ENCODE results near the gene TAGLN3.

The TAGLN3 gene

DNA sequence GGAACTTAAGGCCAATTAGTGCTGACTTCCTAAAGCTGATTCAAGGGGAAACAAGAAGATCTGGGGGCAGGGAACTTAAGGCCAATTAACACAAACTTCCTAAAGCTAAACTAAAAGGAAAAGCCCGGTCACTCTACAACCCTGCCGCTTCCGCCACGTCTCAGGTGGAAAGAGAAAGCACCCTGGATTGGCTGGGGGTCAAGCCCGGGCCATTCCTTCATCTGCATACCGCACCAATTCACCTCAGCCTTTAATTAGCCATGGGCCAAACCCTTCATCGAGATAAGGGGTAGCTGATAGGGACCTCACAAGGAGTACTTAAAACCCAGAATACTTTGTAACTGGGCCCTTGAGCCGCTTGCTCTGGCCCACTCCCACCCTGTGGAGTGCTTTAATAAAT lies 50.2 kb downstream of the TAGLN3 start:
- no peak for DNase-seq (ENCODE audit: low read depth)

DNA sequence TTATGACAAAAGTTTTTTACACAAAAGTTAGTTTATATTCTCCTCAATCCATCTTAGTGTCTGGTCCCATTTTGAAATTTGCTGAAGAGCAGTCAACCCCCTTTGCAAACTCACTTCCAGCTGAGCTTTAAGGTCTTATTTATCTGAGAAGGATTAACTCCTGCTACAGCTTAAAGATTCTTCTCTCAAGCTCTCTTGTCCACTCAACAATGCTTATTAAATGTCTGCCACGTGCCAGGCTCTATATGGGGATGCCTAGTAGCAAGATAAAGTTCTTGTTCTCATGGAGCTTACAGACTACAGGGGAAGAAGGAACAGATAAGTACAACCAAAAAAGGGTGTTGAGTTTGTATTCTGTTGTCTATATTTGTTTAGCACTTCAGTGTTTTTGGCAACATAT lies 54.5 kb downstream of the TAGLN3 start:
- no peak for DNase-seq (ENCODE audit: low read depth)

DNA sequence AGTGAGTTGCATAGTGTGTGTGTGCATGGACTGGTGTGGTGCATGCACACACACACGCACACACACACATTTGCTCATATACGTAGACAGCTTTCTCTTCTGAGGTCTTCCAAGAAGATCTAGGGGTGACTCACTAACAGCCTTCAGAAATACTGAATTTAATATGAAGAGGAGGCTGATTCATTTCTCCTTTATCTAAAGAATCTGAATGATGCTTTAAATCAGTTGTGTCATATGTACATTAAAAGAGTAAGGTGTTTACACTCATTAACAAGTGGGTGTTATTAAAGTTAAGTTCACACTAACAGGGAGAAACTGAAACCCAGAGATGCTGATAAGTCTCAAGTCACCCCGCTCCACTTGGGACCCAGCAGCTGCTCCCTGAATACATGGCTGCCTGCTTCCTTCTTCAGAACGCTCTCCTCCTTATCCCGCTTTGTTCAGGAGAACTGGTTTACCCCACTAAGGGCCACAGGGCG lies 57.8 kb downstream of the TAGLN3 start:
- DNase-seq (ENCODE audit: low read depth): no peak

DNA sequence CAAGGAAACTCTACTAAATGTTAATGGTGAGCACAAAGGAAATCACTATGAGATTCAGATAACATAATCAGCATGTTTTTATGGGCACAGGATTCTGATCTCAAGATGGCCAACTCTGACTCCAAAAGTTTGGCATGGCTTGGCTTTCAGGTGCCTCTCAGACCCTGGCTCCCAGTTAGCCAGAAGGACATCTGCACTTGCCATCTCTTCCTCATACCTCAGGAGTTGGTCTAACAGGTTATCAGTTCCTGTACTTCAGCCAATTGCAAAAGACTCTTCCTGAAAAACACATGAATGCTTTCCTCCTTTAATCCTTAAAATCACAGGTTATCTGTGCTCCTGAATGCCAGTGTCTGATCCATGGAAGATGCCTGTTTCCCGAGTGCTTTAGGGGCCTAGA lies 60.8 kb downstream of the TAGLN3 start:
- no peak for DNase-seq (ENCODE audit: low read depth)

DNA sequence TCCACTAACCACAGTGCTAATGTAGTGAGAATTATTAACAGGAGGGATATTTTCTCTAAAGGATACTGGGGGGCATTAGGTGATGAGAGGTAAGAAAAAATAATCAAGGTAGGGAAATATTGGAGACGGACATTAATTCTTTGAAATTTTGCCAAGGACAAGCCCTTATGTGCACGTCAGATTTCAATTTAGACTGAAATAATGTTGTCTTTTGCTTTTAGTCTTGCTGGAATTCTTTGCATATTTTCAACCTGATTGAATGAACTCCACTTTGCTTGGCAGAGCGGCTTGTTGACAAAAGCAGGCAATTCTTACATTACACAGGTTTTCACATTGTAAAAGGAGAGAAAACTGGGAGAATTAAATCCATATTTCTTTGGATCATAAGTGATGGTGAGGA lies 62.4 kb downstream of the TAGLN3 start:
- no peak for DNase-seq (ENCODE audit: low read depth)
